Right lobe of liver (tissue), 4 donors: ENCODE measurements around the gene DENND1B.
"Not testable (repeated sequence)": the region's sequence is repeated elsewhere in the genome, so short reads cannot be mapped to it uniquely, and the experiment has no call there.

Source experiments
- POLR2A ChIP-seq: fragments of 450-650 bp; IDR thresholded peaks from one replicate; pipeline ENCODE4 v1.6.1; 2017; ENCODE audit warnings: antibody characterized with exemption, mild to moderate bottlenecking
- TF ChIP-seq, protein P1 (sequence below), 4 donors: fragments of 200-600 bp in 3 of 4; fragments of 450-650 bp in 1 of 4; IDR thresholded peaks; one replicate each; pipeline versions ENCODE4 v1.5.1 to v1.8.0; 2016 to 2022; ENCODE audit warnings: antibody characterized with exemption in 4 of 4, mild to moderate bottlenecking in 2 of 4
- donor health status: DM: no; HTN: no; CAD: no.
- donor health status: DM: no; HTN: no; CAD: no.
- donor health status: DM: no; HTN: yes; CAD: no.

DNA sequence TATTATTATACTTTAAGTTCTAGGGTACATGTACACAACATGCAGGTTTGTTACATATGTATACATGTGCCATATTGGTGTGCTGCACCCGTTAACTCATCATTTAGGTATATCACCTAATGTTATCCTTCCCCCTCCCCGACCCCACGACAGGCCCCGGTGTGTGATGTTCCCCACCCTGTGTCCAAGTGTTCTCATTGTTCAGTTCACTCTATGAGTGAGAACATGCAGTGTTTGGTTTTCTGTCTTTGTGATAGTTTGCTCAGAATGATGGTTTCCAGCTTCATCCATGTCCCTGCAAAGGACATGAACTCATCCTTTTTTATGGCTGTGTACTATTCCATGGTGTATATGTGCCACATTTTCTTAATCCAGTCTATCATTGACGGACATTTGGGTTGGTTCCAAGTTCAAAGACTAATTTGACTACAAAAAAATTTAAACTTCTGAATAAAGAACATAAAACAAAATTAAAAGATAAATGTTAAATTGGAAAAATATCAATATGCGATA is 22.6 kb downstream of the DENND1B start:
- TF ChIP-seq, protein P1, sequence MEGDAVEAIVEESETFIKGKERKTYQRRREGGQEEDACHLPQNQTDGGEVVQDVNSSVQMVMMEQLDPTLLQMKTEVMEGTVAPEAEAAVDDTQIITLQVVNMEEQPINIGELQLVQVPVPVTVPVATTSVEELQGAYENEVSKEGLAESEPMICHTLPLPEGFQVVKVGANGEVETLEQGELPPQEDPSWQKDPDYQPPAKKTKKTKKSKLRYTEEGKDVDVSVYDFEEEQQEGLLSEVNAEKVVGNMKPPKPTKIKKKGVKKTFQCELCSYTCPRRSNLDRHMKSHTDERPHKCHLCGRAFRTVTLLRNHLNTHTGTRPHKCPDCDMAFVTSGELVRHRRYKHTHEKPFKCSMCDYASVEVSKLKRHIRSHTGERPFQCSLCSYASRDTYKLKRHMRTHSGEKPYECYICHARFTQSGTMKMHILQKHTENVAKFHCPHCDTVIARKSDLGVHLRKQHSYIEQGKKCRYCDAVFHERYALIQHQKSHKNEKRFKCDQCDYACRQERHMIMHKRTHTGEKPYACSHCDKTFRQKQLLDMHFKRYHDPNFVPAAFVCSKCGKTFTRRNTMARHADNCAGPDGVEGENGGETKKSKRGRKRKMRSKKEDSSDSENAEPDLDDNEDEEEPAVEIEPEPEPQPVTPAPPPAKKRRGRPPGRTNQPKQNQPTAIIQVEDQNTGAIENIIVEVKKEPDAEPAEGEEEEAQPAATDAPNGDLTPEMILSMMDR (IDR thresholded peaks at IDR 0.05), result not testable (repeated sequence)
- not testable (repeated sequence) for TF ChIP-seq POLR2A
